HepG2 (cell line): ENCODE results near the gene STX4. TPM values are rescaled to one million over a fixed set of nuclear protein-coding genes. Genes with fewer than 3 reads are reported as not detected.

ENCODE experiments used
- HES4 ChIP-seq: sonication (generic); formaldehyde crosslinking; IDR thresholded peaks from 2 replicates; pipeline ENCODE4 v1.9.0; 2021; ENCODE audit warnings: mild to moderate bottlenecking, missing genetic modification reagents, borderline replicate concordance
- JDP2 ChIP-seq: sonication (generic); formaldehyde crosslinking; IDR thresholded peaks from 2 replicates; pipeline ENCODE4 v1.8.1; 2022; ENCODE audit warnings: missing genetic modification reagents, borderline replicate concordance
- JUNB ChIP-seq: sonication (generic); formaldehyde crosslinking; IDR thresholded peaks from 2 replicates; pipeline ENCODE4 v1.8.0; 2022; ENCODE audit warnings: missing genetic modification reagents, mild to moderate bottlenecking, borderline replicate concordance
- KAT2B ChIP-seq: fragments of 150-350 bp; IDR thresholded peaks from 2 replicates; pipeline ENCODE4 v1.6.1; 2014; ENCODE audit warnings: low read depth, low read length, borderline replicate concordance
- KLF12 ChIP-seq: sonication (generic); formaldehyde crosslinking; IDR thresholded peaks from 2 replicates; pipeline ENCODE4 v1.4.0; 2020; ENCODE audit warnings: missing genetic modification reagents, borderline replicate concordance
- MBD4 ChIP-seq: IDR thresholded peaks from 2 replicates; pipeline ENCODE4 v1.6.1; 2012; ENCODE audit warnings: low read length, inconsistent platforms, borderline replicate concordance
- MBNL3 ChIP-seq: fragments of 250-450 bp; sonication (Bioruptor Pico); conservative IDR thresholded peaks from 2 replicates; pipeline ENCODE4 v1.8.0; 2022; ENCODE audit warnings: mild to moderate bottlenecking, inconsistent platforms
- NONO ChIP-seq, 2 experiments: fragments of 450-650 bp in 1 of 2; sonication (generic) in 1 of 2; formaldehyde crosslinking in 1 of 2; IDR thresholded peaks in 1 of 2; conservative IDR thresholded peaks in 1 of 2; 2 replicates each; pipeline versions ENCODE4 v1.6.1 to v1.8.0; 2017 to 2022; ENCODE audit warnings: mild to moderate bottlenecking in 1 of 2, missing genetic modification reagents in 1 of 2, moderate library complexity in 1 of 2
- PAXIP1 ChIP-seq: sonication (generic); formaldehyde crosslinking; conservative IDR thresholded peaks from 2 replicates; pipeline ENCODE4 v1.4.0; 2020; ENCODE audit warnings: mild to moderate bottlenecking, missing genetic modification reagents, moderate library complexity
- SMYD3 ChIP-seq: sonication (generic); formaldehyde crosslinking; IDR thresholded peaks from 2 replicates; pipeline ENCODE4 v1.8.1; 2023; ENCODE audit warnings: mild to moderate bottlenecking, missing genetic modification reagents
- SNAPC2 ChIP-seq: sonication (generic); formaldehyde crosslinking; IDR thresholded peaks from 2 replicates; pipeline ENCODE4 v1.8.1; 2022; ENCODE audit warnings: mild to moderate bottlenecking, missing genetic modification reagents
- SYNCRIP ChIP-seq: fragments of 200-400 bp; formaldehyde crosslinking; IDR thresholded peaks from 2 replicates; pipeline ENCODE4 v1.6.1; 2018; ENCODE audit warnings: mild to moderate bottlenecking, low read depth, low read length; ENCODE audit not compliant: insufficient read depth
- TMF1 ChIP-seq: sonication (generic); formaldehyde crosslinking; IDR thresholded peaks from 2 replicates; pipeline ENCODE4 v1.8.1; 2022; ENCODE audit warnings: low read depth, missing genetic modification reagents
- ZBTB7B ChIP-seq: sonication (generic); formaldehyde crosslinking; IDR thresholded peaks from 2 replicates; pipeline ENCODE4 v1.4.0; 2020; ENCODE audit warnings: missing genetic modification reagents
- ZNF124 ChIP-seq: sonication (generic); formaldehyde crosslinking; IDR thresholded peaks from 2 replicates; pipeline ENCODE4 v1.4.0; 2020; ENCODE audit warnings: missing genetic modification reagents
- ZNF205 ChIP-seq: IDR thresholded peaks from 2 replicates; pipeline ENCODE4 v1.6.1; 2018; ENCODE audit warnings: missing biosample characterization, missing genetic modification reagents
- ZNF260 ChIP-seq: sonication (generic); formaldehyde crosslinking; IDR thresholded peaks from 2 replicates; pipeline ENCODE4 v1.4.0; 2020; ENCODE audit warnings: missing genetic modification reagents, low read depth, mild to moderate bottlenecking, borderline replicate concordance
- ZNF572 ChIP-seq: sonication (generic); formaldehyde crosslinking; IDR thresholded peaks from 2 replicates; pipeline ENCODE4 v1.5.1; 2020; ENCODE audit warnings: mild to moderate bottlenecking, missing genetic modification reagents
- ZNF766 ChIP-seq: sonication (generic); formaldehyde crosslinking; IDR thresholded peaks from 2 replicates; pipeline ENCODE4 v1.5.0; 2020; ENCODE audit warnings: missing genetic modification reagents, borderline replicate concordance
- ZNF777 ChIP-seq: sonication (generic); formaldehyde crosslinking; IDR thresholded peaks from 2 replicates; pipeline ENCODE4 v1.4.0; 2020; ENCODE audit warnings: missing genetic modification reagents
- ZNF790 ChIP-seq: sonication (generic); formaldehyde crosslinking; IDR thresholded peaks from 2 replicates; pipeline ENCODE4 v1.8.0; 2022; ENCODE audit warnings: missing genetic modification reagents, mild to moderate bottlenecking, borderline replicate concordance
- ZSCAN31 ChIP-seq: sonication (generic); formaldehyde crosslinking; IDR thresholded peaks from 2 replicates; pipeline ENCODE4 v1.5.0; 2020; ENCODE audit warnings: low read depth, mild to moderate bottlenecking, missing genetic modification reagents
- polyA plus RNA-seq, 8 experiments: library from polyadenylated mRNA; depleted of rRNA in 3 of 8; stranded (reverse) in 7 of 8; unstranded in 1 of 8; fragments of >200 nt; fragmentation: Illumina TruSeq in 4 of 8; extraction: Trizol in 4 of 8; gene quantifications; 2 replicates each; pipeline versions ENCODE4 v1.2.1 to v1.2.3, GENCODE V29; 2011 to 2016; ENCODE audit warnings: low read depth in 4 of 8, missing spikeins in 1 of 8, mixed read lengths in 1 of 8; ENCODE audit not compliant: insufficient read depth in 1 of 8
- total RNA-seq, 5 experiments: library from RNA; depleted of rRNA; stranded (reverse); fragments of >200 nt; fragmentation: Illumina TruSeq; extraction: Trizol; gene quantifications; 2 replicates each; pipeline ENCODE4 v1.2.3, GENCODE V29; 2016; ENCODE audit warnings: low read depth in 1 of 5
- TF ChIP-seq, protein P1 (sequence below), 2 experiments: sonication (generic) in 1 of 2; formaldehyde crosslinking in 1 of 2; IDR thresholded peaks; 2 replicates each; pipeline versions ENCODE4 v1.5.1 to v1.6.1; 2011 to 2020; ENCODE audit warnings: borderline replicate concordance in 1 of 2, low read depth in 1 of 2, low read length in 1 of 2, mild to moderate bottlenecking in 1 of 2, missing genetic modification reagents in 1 of 2, moderate library complexity in 1 of 2
- TF ChIP-seq, protein P2 (sequence below): IDR thresholded peaks from 2 replicates; pipeline ENCODE4 v1.6.1; 2016

STX4 gene
- total and polyA plus RNA-seq, 2 of the 13 experiments (the other 11 are each of a cell fraction or from before 2014, with no cell fraction given), result 29.2 to 34.6 TPM

GRCh38 chr16:30996324-30996984 is 36.9 kb upstream of the STX4 start (continued):
- no peak for TF ChIP-seq ZNF766 (CRISPR knock-in tag)
- TF ChIP-seq, protein P1, sequence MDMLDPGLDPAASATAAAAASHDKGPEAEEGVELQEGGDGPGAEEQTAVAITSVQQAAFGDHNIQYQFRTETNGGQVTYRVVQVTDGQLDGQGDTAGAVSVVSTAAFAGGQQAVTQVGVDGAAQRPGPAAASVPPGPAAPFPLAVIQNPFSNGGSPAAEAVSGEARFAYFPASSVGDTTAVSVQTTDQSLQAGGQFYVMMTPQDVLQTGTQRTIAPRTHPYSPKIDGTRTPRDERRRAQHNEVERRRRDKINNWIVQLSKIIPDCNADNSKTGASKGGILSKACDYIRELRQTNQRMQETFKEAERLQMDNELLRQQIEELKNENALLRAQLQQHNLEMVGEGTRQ (IDR thresholded peaks at IDR 0.05; ENCODE audit: low read depth, low read length), result no peak
- TF ChIP-seq, protein P1 (CRISPR knock-in tag; IDR thresholded peaks at IDR 0.05; ENCODE audit: borderline replicate concordance), result no peak
- TF ChIP-seq SMYD3, result no peak
- TF ChIP-seq JUNB (CRISPR knock-in tag), result 0 out of 2 replicates have a peak, but pooled peaks have one; percentile 18
- no peak for TF ChIP-seq ZNF205 (CRISPR knock-in tag)
- TF ChIP-seq JDP2 (CRISPR knock-in tag), result no peak
- peak; percentile 59; the same call in 1 of the 2 replicates for TF ChIP-seq ZNF124
- no peak for TF ChIP-seq ZNF260 (CRISPR knock-in tag)
- no peak for TF ChIP-seq MBD4
- TF ChIP-seq ZNF777 (CRISPR knock-in tag), result peak; percentile 17; the same call in 1 of the 2 replicates
- TF ChIP-seq MBNL3 (CRISPR knock-in tag), result no peak
- peak; percentile 78; the same call in 1 of the 2 replicates for TF ChIP-seq ZNF572 (CRISPR knock-in tag)
- TF ChIP-seq NONO (IDR thresholded peaks at IDR 0.05), result no peak
- TF ChIP-seq NONO (CRISPR knock-in tag; conservative IDR thresholded peaks at IDR 0.05), result peak; percentile 62; the same call in 1 of the 2 replicates
- no peak for TF ChIP-seq TMF1 (CRISPR knock-in tag)
- no peak for TF ChIP-seq SNAPC2 (CRISPR knock-in tag)
- no peak; the same call in 1 of the 2 replicates for TF ChIP-seq ZNF790 (CRISPR knock-in tag)
- TF ChIP-seq, protein P2, sequence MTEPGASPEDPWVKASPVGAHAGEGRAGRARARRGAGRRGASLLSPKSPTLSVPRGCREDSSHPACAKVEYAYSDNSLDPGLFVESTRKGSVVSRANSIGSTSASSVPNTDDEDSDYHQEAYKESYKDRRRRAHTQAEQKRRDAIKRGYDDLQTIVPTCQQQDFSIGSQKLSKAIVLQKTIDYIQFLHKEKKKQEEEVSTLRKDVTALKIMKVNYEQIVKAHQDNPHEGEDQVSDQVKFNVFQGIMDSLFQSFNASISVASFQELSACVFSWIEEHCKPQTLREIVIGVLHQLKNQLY (CRISPR knock-in tag), result no peak; the same call in 1 of the 2 replicates
- no peak for TF ChIP-seq SYNCRIP
- TF ChIP-seq KLF12 (CRISPR knock-in tag), result peak; percentile 21; the same call in 1 of the 2 replicates
- peak; percentile 90 for TF ChIP-seq PAXIP1 (CRISPR knock-in tag)
- 0 out of 2 replicates have a peak, but pooled peaks have one; percentile 5 for TF ChIP-seq ZBTB7B (CRISPR knock-in tag)
- no peak for TF ChIP-seq KAT2B
- no peak for TF ChIP-seq ZSCAN31
- TF ChIP-seq HES4 (CRISPR knock-in tag), result peak; percentile 59; the same call in 1 of the 2 replicates
